H1 (cell line): ENCODE data around the gene SOX6. TPM values are rescaled to one million over a fixed set of nuclear protein-coding genes. Genes with fewer than 3 reads are reported as not detected.

ENCODE experiments used
- CHD2 ChIP-seq: IDR thresholded peaks from 2 replicates; pipeline ENCODE4 v1.6.1; 2012; ENCODE audit warnings: low read length, improper control_type of control experiment
- EGR1 ChIP-seq: IDR thresholded peaks from 2 replicates; pipeline ENCODE4 v1.6.1; 2011; ENCODE audit warnings: low read depth, low read length, borderline replicate concordance
- TCF12 ChIP-seq: IDR thresholded peaks from 2 replicates; pipeline ENCODE4 v1.6.1; 2011; ENCODE audit warnings: low read depth, mild to moderate bottlenecking, low read length
- ZNF274 ChIP-seq: IDR thresholded peaks from 2 replicates; pipeline ENCODE4 v1.7.0; 2012; ENCODE audit warnings: low read length, borderline replicate concordance; ENCODE audit errors: extremely low read depth
- polyA plus RNA-seq, 7 experiments: library from polyadenylated mRNA; depleted of rRNA in 3 of 7; stranded (reverse) in 5 of 7; unstranded in 2 of 7; fragments of >200 nt in 5 of 7; fragments of 200-250 nt in 2 of 7; gene quantifications; 1 replicate in 5 of 7; 2 replicates in 1 of 7; 4 replicates in 1 of 7; pipeline versions ENCODE4 v1.2.1 to v1.2.3, GENCODE V29; 2011 to 2013; ENCODE audit warnings: missing spikeins in 2 of 7, mixed read lengths in 2 of 7
- total RNA-seq: library from RNA; stranded (reverse); fragmentation: NEBNext Ultra II Directional; extraction: Animal tissue kit (Norgen Biotek cat#: 25700); gene quantifications from 2 replicates; pipeline ENCODE4 v1.2.1, GENCODE V29; 2021

Gene SOX6
- total and polyA plus RNA-seq, 2 of the 8 experiments (the other 6 are each of a cell fraction or from before 2014, with no cell fraction given), result 0.09 TPM; not detected in 1

GRCh38 chr11:15920856-15921629, 435.3 kb downstream of the SOX6 start (continued):
- TF ChIP-seq TCF12, result no peak
- no peak for TF ChIP-seq ZNF274
- TF ChIP-seq EGR1, result no peak
- TF ChIP-seq CHD2, result no peak
